ENCODE measurements around the gene CDK14.
"Not testable (repeated sequence)": the region's sequence is repeated elsewhere in the genome, so short reads cannot be mapped to it uniquely, and the experiment has no call there.

CDK14 gene

DNA sequence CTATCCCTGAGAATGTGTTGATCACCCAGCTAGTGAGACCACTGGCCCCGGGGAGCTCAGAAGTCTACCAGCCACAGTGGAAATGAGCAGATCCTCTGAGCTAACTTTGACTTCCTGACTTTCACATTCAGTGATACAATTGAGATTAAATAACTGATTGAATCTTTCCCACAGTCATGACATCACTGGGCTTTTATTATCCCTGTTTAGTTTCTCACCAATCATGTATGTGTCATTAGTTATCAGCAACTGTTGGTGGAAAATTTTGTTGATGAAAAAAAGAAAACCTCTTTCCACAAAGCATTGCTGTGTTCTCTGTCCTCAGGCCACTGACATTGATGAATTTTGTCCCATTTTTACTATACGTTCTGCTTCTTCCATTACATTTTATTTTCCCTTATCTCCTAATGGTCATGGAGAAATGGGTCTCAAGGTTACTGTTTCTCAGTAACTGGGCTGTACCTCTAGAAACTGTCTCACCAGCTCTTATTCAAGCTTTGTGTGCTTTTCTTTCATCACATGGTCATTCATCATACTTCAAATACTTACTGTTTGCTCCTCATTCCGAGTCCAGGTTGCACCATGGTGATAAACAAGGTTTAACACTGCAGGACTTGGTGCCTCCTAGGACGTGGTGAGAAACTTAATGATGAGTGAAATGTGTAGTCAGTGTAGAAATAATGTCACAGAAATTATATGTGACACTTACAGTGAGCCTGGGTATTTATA is 304.7 kb downstream of the CDK14 start:
- DNase-seq (ENCODE audit: low read depth) = peak; percentile 60

DNA sequence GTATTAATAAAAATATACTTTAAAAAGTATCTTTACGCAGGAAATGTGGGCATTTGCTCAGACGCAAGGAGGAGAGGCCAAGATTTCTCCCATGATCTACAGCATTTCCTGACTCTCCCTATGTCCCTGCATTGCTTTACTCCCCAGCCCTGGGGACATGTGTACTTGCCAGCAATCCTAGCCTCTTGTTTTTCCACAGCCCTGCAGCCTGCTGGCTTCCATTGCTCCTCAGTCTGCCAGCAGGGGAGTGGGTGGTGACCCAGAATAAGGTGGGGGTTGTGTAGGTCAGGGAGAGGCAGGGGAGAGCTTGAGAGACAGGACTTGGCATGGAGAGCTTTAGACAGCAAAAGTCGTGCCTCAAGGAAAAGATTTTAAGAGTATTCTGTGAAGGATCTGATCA is 307.7 kb downstream of the CDK14 start:
- no peak for DNase-seq (ENCODE audit: low read depth)

DNA sequence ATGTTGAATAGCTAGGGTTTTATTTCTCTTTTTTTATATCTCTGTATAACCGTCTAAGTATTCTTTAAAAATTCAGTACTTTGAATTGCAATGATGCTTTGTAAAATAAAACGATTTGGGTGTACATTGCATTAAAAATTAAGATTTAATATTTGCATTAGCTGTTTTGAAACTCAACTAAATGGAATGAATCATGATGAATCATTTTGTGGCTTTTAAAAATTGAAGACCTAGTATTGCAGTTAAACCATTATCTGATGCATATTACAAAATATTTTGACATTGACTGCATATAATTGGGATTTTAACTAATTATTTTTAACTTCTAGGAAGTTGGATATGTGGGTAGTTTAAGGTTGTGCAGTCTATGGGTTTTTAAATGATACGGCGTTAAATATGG is 314.0 kb downstream of the CDK14 start:
- peak; percentile 27 for DNase-seq (ENCODE audit: low read depth)

DNA sequence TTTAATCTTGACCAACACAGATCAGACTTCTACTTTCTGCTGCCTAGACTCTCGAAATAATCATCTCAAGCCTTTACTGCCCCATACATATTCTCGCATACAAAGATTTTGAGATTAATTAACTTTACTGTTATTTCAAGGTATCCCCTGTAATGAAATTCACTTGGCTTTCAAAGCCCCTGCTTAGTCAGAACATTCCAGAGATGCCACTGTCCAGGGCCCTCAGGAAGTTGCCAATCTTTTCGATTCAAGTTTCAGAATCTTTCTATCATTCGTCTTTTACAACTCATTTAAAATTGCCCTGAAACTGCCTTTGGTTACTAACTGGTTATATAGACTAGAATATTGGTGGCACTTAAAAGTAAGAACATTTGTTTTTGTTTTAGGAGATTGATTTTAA is 320.2 kb downstream of the CDK14 start:
- no peak for DNase-seq (ENCODE audit: low read depth)

DNA sequence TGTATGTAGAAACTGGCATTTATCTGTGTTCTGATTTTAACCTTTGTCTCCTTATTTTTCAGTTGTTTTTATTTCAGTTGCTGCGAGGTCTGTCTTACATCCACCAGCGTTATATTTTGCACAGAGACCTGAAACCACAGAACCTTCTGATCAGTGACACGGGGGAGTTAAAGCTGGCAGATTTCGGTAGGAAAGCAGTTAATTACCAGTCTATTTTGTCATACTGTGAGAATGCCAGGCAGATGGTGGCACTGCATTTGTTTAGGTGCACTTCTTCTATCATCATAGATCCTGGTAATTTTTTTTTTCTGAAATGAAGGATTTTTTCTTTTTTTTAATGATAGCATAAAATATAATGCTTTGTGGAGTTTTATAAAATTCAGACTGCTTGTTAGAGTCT is 321.4 kb downstream of the CDK14 start:
- DNase-seq (ENCODE audit: low read depth) = no peak

DNA sequence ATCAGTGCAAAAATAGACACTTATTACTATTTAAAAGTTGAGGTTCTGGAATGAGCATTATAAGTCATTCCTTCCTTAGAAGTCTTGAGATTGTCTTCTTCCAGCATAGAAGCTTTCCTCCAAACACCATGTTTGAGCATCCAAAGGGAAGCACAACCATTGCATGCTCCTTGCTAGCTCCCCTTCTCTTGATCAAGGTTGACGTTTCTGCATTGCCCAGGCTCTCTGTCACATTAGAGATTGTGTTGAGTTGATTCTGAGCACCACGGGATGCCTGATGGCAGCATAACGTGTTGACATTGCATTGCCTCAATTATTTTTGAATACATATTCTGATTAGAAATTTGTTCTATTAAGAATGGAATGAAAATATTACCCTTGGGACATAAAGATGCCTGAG is 322.2 kb downstream of the CDK14 start:
- DNase-seq (ENCODE audit: low read depth) = no peak

DNA sequence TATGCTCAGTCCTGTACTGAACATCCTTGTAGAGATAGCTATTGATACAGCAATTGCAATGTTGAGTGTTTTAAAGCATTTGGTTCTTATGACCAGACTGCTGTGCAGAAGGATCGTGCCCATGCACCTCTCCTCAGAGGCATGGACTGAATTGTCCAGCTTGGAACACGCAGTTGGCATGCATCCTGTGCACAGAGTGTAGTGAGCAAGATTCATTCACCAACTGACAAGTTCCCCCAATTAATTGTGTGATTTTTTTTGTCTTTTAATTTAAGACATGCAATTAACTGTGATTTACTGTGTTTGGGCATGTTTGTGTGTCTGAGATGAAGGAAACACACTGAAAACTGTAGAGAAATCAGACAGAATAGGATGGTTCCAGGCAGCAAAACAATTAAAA is 323.7 kb downstream of the CDK14 start:
- no peak for DNase-seq (ENCODE audit: low read depth)

DNA sequence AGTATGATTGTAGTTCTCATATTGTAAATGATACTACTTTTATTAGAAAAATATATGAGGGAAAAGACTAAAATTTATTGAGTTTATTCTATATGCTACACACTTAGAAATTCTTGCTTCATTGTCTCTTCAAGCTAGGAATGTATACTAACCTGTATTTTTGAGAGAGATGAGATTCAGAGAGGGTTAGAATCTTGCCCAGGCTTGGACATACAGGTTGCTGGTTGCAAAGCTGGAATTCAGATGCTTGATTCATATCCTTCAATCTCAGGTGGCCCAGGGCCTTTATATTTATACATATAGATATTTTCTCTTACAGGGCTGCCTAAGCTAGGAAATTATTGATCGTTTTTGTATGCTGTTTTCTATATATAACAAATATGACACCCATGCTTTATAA is 324.2 kb downstream of the CDK14 start:
- no peak for DNase-seq (ENCODE audit: low read depth)

DNA sequence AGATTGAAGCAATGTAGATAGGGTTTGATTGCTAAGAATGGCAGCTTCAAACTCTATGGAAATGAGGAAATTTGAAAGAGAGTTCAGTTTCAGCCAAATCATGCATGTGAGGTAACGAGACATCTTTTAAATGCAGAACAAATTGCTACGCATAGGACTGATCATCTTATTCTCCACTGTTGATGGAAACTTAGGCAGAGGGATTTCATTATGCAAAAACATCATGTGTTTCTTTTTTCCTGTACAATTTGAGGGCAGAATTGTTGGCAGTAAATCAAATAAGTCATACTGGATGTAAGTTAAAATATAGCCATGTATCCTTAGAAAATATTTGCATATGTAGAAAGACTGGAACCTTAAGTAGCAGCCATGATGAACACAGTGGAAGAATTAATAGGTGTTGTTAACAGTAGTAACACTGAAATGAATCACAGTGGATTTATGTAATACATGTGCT is 327.4 kb downstream of the CDK14 start:
- DNase-seq (ENCODE audit: low read depth) = no peak

DNA sequence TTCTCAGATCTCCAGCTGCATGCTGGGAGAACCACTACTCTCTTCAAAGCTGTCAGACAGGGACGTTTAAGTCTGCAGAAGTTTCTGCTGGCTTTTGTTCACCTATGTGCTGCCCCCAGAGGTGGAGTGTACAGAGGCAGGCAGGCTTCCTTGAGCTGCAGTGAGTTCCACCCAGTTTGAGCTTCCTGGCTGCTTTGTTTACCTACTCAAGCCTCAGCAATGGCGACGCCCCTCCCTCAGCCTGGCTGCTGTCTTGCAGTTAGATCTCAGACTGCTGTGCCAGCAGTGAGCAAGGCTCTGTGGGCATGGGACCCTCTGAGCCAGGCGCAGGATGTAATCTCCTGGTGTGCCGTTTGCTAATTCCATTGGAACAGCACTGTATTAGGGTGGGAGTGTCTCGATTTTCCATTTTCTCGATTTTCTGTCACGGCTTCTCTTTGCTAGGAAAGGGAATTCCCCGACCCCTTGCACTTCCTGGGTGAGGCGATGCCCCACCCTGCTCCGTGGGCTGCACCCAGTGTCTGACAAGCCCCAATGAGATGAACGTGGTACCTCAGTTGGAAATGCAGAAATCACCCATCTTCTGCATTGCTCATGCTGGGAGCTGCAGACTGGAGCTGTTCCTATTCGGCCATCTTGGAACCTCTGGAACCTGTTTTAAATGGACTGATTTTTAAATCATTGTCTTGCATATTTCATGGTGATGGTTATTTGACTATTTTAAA is 332.7 kb downstream of the CDK14 start:
- not testable (repeated sequence) for DNase-seq (ENCODE audit: low read depth)

DNA sequence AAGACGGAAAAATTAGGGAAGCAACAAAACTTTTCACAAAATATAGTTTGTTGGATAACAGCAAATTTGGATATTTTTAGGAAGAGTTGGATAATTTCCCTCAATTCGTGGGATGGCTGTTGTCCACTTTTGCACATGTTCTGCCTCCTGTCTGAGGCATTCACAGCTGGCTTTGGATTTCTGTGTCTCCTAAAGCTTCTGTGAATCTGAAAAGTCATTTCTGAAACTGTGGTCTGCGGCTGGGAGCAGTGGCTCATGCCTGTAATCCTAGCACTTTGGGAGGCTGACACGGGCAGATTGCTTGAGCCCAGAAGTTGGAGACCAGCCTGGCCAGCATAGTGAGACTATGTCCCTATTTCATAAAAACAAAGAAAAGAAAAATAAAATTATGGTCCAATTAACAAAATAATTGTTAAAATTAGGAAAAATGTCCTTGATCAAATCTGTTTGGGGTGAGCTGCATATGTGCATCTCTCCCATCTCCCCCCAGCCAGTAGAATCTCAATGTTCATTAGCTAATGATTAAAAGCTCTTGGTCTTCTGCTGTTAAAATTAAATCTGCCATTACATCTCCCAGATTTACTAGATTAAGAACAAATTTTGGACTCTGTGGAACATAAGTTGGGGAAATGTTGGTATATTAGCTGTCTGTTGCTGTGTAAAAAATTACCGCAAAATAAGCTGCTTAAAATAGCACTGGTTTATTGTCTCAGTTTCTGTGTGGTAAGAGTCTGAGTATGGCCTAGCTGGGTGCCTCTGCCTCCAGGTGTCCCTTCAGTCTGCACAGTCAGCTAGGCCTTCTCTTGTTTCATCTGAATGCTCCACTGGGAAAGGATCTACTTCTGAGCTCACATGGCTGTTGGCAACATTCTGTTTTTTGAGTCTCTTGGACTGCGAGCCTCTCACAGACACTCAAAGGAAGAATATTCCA is 336.1 kb downstream of the CDK14 start:
- no peak for DNase-seq (ENCODE audit: low read depth)

DNA sequence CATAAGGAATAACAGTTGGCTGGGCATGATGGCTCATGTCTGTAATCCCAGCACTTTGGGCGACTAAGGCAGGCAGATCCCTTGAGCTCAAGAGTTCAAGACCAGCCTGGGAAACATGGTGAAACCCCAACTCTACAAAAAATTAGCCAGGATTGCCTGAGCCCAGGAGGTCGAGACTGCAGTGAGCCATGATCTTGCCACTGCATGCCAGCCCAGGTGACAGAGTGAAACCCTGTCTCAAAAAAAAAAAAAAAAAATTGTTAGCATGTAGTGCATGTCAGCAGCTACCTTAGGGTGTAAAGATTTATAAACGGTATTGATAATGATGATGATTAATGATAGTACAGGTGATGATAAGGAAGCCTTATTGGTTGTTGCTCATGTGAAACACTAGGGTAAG is 336.9 kb downstream of the CDK14 start:
- no peak for DNase-seq (ENCODE audit: low read depth)

DNA sequence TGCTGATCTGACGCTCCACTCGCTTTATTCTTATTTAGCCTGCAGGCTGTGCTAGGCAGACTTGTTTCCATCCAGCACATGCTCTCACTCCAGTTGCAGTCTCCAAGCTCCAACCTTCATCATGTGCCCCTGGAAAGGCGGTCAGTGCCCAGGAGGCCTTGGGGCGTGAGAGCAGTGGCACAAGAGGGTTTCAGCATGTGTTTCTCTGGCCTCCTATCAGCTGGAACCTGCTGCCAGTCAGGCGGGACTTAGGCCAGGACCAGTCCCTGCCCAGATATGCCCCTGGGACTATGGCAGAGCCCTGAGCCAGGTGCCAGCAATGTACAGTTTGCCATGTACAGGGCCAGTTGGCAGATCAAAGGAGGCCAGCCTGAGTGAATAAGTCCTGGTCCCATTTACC is 337.9 kb downstream of the CDK14 start:
- DNase-seq (ENCODE audit: low read depth) = no peak

DNA sequence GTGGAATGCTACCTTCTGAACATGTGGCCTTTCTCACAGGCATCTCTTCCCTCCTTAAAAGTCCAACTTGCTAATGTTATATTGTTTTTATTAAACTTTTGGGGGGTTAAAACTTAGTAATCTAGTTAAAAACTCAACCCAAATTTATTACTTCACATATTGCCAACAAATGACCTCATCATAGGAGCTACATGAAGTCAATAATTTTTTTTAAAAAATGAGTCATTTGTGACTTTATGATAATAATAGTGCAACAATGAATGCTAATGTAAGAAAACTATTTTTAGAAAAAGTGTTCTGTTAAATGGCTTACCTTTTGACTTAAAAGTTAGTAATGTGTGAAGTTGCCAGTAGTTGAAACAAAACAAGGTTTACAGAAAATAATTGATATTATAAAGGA is 342.2 kb downstream of the CDK14 start:
- DNase-seq (ENCODE audit: low read depth) = no peak

DNA sequence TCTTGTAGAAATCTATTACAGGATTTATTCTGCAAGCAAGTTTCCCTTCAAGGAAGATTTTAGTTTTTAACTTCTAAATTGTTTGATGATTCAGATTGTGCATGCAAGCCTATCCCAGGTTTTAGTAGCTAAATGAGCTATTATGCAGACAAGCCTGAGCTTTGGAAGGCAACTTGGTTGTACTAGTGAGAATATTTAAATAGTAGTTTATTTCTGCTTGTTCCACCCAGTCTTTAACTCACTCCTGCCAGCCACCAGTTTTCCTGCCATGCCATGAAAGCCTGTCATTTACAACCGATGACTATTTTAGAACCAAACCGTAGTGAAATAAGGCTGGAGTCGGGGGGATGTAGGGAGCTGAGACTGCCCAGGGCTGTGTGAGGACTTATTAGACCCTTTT is 343.5 kb downstream of the CDK14 start:
- no peak for DNase-seq (ENCODE audit: low read depth)

DNA sequence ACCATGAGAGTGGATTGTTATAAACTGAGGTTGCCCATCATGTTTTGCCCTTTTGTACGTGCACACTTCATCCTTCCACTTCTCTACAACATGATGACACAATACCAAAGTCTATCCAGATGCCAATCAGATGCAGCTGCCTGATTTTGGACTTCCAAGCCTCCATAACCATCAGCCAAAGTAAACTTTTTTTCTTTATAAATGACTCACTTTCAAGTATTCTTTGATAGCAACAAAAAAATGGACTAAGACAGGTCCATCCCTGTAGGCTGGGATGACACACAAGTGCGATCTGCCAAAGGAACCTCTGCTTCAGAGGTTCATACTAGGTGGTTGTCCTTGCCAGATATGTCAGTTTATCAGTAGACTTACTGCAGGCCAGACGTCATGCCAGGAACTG is 347.9 kb downstream of the CDK14 start:
- no peak for DNase-seq (ENCODE audit: low read depth)

DNA sequence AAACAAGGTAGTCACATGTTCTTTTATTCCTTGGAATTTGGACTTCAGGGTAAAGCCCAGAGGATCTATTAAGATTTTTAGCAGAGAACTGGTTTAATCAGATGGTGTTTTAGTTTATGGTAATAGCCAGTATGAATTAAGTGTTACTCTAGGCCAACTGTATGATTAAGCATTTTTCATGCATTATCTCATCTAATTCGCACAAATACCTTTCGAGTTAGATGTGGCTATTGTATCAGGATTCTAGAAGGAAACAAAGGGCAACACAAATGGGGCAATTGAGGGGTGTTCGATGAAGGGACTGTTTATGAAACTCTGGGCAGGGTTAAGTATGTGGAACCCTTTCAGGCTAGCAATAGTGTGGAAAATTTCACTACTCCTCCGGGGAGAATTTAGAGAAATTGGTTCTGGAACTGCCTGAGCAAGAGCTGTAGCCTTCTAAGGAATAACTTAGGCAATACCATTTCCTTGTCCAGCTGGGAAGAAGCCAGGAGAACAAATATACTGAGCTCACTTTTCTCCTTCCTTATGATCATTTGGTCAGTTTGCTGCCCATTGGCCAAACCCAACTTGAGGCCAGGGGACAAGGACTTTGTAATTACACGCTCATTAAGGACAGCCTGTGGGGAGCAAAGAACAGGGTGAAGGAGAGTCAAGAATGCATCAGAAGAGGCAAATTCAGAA is 349.1 kb downstream of the CDK14 start:
- peak; percentile 34 for DNase-seq (ENCODE audit: low read depth)

DNA sequence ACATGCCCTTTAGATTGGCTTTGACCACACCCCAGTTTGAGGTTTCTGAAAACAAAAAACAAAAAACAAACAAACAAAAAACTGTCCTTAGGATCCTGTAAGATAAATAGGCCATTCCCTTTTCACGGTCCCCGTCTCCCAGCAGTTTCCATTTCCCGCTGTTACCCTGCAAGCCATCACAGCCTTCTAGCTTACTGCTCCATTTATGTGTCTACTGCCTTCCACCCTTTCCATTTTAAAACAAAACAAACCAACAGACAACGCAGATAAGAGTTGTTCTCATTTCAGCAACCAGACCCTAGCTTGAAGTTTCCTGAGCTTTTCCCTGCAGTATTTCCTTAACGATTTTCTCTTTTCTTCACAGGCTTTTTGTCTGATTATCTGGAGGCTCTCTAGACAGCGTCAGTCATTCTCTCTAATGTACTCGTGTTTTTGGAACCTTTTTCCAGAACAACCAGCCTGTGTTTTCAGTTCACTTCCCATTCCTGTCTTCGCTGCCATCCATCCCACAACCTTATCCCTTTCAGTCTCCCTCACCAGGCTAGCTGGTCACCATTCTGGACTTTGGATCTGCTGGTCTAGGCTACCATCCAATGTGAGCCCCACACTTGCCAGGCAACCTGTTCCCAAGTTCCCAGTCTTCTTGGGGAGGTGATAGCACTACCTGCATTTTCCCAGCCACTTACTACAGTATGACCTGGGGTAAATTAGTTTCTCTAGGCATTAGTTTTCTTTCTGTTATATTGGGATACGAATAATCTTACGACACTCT is 350.8 kb downstream of the CDK14 start:
- no peak for DNase-seq (ENCODE audit: low read depth)

DNA sequence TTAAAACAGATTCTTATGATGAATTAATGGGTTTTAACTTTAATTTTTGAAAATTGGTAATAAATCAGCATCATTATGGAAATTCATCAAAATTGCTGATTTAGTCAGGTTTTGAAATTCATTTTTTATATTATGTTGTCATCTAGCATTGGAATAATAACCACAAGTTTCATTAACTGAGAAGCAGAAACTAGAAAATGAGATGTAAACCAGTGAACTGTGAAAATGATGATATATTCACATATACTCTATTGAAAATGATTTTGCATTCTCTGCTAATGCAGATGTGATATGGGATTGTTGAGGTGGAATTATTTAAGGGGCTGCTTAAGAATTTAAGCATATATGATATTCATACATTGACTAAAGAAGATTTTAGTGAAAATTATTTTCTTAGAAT is 352.0 kb downstream of the CDK14 start:
- no peak for DNase-seq (ENCODE audit: low read depth)

DNA sequence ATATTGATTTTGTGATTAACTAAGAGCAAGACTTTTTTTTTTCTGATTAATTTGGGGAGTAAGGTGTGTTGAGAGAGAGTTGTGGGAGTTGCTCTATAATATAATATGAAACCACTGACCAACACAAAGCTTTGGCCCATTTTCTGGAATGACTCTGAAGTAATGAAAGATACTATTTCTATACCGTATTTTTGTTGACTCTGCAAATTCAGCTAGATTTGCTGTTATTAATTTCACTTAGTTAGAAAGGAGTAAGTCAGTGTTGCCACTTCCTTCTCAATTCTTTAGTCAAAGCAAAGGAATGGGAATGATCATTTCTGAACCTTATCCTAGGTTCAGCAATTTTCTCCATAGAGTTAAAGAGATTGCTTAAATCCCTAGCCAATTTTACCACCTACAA is 355.1 kb downstream of the CDK14 start:
- DNase-seq (ENCODE audit: low read depth) = no peak

All from amniotic epithelial cell (primary cell).